A673 (cell line): ENCODE results near the gene KRTAP10-5.

Source experiments
- CTCF ChIP-seq: fragments of 300-800, 200-600 bp; sonication (generic); conservative IDR thresholded peaks from 2 replicates; pipeline ENCODE4 v1.5.1; 2017; ENCODE audit warnings: low read depth, mild to moderate bottlenecking, antibody characterized with exemption, low read length, moderate library complexity, mixed read lengths
- EZH2 ChIP-seq: fragments of 200-600 bp; sonication (generic); IDR thresholded peaks from 2 replicates; pipeline ENCODE4 v1.6.1; 2017; ENCODE audit warnings: borderline replicate concordance, low read depth, mild to moderate bottlenecking, mixed read lengths, antibody characterized with exemption, low read length; ENCODE audit not compliant: poor library complexity, severe bottlenecking

- TF ChIP-seq CTCF (no peak), EZH2 (no peak)
Measured at GRCh38 chr21:44579056-44579832, 1.2 kb downstream of the KRTAP10-5 start.
